Upper lobe of left lung (tissue), 6 donors: ENCODE results near the gene AFG1L. TPM values are rescaled to one million over a fixed set of nuclear protein-coding genes. Genes with fewer than 3 reads are reported as not detected.

Experiments used
- ATAC-seq, 2 donors: fragments of 200-7000 bp; cut with Tn5 transposase; one replicate each; pipeline ENCODE4 v1.9.1; 2022; ENCODE audit warnings: mild to moderate bottlenecking in 2 of 2, moderate library complexity in 2 of 2; ENCODE audit not compliant: low FRiP score in 2 of 2
- DNase-seq, 2 donors: peaks; one replicate each; pipeline ENCODE4 v3.0.0-alpha.2; 2019 to 2020
- H3K27ac ChIP-seq, 4 donors: fragments of 200-600 bp; sonication (generic); one replicate each; pipeline ENCODE4 v1.5.1; 2016 to 2019
- H3K27me3 ChIP-seq, 4 donors: fragments of 200-600 bp; sonication (generic); one replicate each; pipeline ENCODE4 v1.5.1; 2017 to 2019
- H3K36me3 ChIP-seq, 4 donors: fragments of 200-600 bp; sonication (generic); one replicate each; pipeline ENCODE4 v1.5.1; 2016 to 2019
- H3K4me1 ChIP-seq, 4 donors: fragments of 200-600 bp; sonication (generic); one replicate each; pipeline ENCODE4 v1.5.1; 2018 to 2019
- H3K4me3 ChIP-seq, 4 donors: fragments of 200-600 bp; sonication (generic); one replicate each; pipeline ENCODE4 v1.5.1; 2017 to 2019; ENCODE audit warnings: mild to moderate bottlenecking in 2 of 4, moderate library complexity in 1 of 4
- H3K9me3 ChIP-seq, 4 donors: fragments of 200-600 bp; sonication (generic); one replicate each; pipeline ENCODE4 v1.5.1; 2018 to 2019
- CTCF ChIP-seq, 6 experiments: fragments of 450-650 bp in 4 of 6; fragments of 200-600 bp in 2 of 6; sonication (generic) in 2 of 6; IDR thresholded peaks; one replicate each; pipeline ENCODE4 v1.5.1; 2016 to 2019; ENCODE audit warnings: antibody characterized with exemption in 6 of 6
- EP300 ChIP-seq, 4 donors: sonication (generic); formaldehyde crosslinking; IDR thresholded peaks; one replicate each; pipeline ENCODE4 v1.5.1; 2017; ENCODE audit warnings: antibody characterized with exemption in 4 of 4, control low read depth in 2 of 4
- POLR2A ChIP-seq, 4 donors: fragments of 450-650 bp; IDR thresholded peaks; one replicate each; pipeline ENCODE4 v1.5.1; 2016 to 2017; ENCODE audit warnings: antibody characterized with exemption in 4 of 4, mild to moderate bottlenecking in 2 of 4
- POLR2AphosphoS5 ChIP-seq, 2 donors: sonication (generic); formaldehyde crosslinking; IDR thresholded peaks; one replicate each; pipeline ENCODE4 v1.5.1; 2017; ENCODE audit warnings: antibody characterized with exemption in 2 of 2
- WGBS, 2 donors: methylation state at CpG; one replicate each; pipeline ENCODE4 v1.1.5; 2017 to 2018; 5-methylcytosine and 5-hydroxymethylcytosine counted together
- total RNA-seq, 6 donors: library from RNA; depleted of rRNA in 4 of 6; stranded (reverse); fragments of >200 nt in 4 of 6; gene quantifications; one replicate each; pipeline versions ENCODE4 v1.1.0 to v1.2.1, GENCODE V29; 2016 to 2021
- donor health status: DM: no; HTN: no; CAD: no; lungs with moderate emphysema.
- donor health status: DM: no; HTN: yes; CAD: no; lungs with severe emphysema.

AFG1L gene
- total RNA-seq, 6 donors from 2014 or later = 2.6 to 19.9 (median 7.0) TPM

GRCh38 chr6:108523697-108524096 lies 228.8 kb downstream of the AFG1L start:
- no peak overlapping the region for H3K27ac ChIP-seq
- ATAC-seq (no peak), DNase-seq (no peak)
- no peaks in the 10 kb centered on the region for H3K36me3 ChIP-seq
- H3K4me3 ChIP-seq = no peak overlapping the region
- H3K27me3 ChIP-seq = no peaks in the 10 kb centered on the region
- 81% methylated on average over 2 of the region's 2 CpGs for WGBS, 2 donors
- TF ChIP-seq CTCF (IDR thresholded peaks at IDR 0.05) (no peak), POLR2A (IDR thresholded peaks at IDR 0.05) (no peak), POLR2AphosphoS5 (IDR thresholded peaks at IDR 0.05) (no peak), EP300 (IDR thresholded peaks at IDR 0.05) (no peak)
- H3K9me3 ChIP-seq = no peaks in the 10 kb centered on the region
- no peaks in the 10 kb centered on the region for H3K4me1 ChIP-seq

- DNase-seq (no peak), ATAC-seq (no peak)
- Histone ChIP-seq H3K36me3 (no peaks in the 10 kb centered on the region), H3K4me1 (no peaks in the 10 kb centered on the region), H3K4me3 (no peak overlapping the region), H3K9me3 (no peaks in the 10 kb centered on the region), H3K27ac (no peak overlapping the region), H3K27me3 (no peaks in the 10 kb centered on the region)
- 79 to 82% methylated on average over 5 of the region's 5 CpGs for WGBS, 2 donors
- TF ChIP-seq POLR2AphosphoS5 (IDR thresholded peaks at IDR 0.05) = no peak
- no peak for TF ChIP-seq CTCF (IDR thresholded peaks at IDR 0.05)
- TF ChIP-seq POLR2A (IDR thresholded peaks at IDR 0.05) = no peak
- TF ChIP-seq EP300 (IDR thresholded peaks at IDR 0.05) = no peak
These were observed 229.8 kb downstream of the AFG1L start for GRCh38 chr6:108524528-108525248.

GRCh38 chr6:108526739-108527174 lies 231.9 kb downstream of the AFG1L start:
- TF ChIP-seq CTCF (IDR thresholded peaks at IDR 0.05) = peak; percentile 49 to 89 (median 68)
- TF ChIP-seq POLR2A (IDR thresholded peaks at IDR 0.05) = no peak
- ATAC-seq (peak; percentile 59 to 73), DNase-seq (no peak)
- no peaks in the 10 kb centered on the region for H3K36me3 ChIP-seq
- H3K9me3 ChIP-seq = no peaks in the 10 kb centered on the region
- no peaks in the 10 kb centered on the region for H3K27me3 ChIP-seq
- no peaks in the 10 kb centered on the region for H3K4me1 ChIP-seq
- no peak overlapping the region for H3K4me3 ChIP-seq
- H3K27ac ChIP-seq = no peak overlapping the region
- 6 to 56% methylated on average over 1 to 2 of the region's 7 CpGs for WGBS, 2 donors

GRCh38 chr6:108528878-108529277 lies 234.0 kb downstream of the AFG1L start:
- no peaks in the 10 kb centered on the region for H3K36me3 ChIP-seq
- 55 to 56% methylated on average over 3 of the region's 3 CpGs for WGBS, 2 donors
- no peaks in the 10 kb centered on the region for H3K27me3 ChIP-seq
- no peak overlapping the region for H3K4me3 ChIP-seq
- no peak for ATAC-seq
- no peak overlapping the region for H3K27ac ChIP-seq
- no peaks in the 10 kb centered on the region for H3K9me3 ChIP-seq
- no peaks in the 10 kb centered on the region for H3K4me1 ChIP-seq
- no peak for DNase-seq
- TF ChIP-seq CTCF (IDR thresholded peaks at IDR 0.05) (no peak), POLR2A (IDR thresholded peaks at IDR 0.05) (no peak), POLR2AphosphoS5 (IDR thresholded peaks at IDR 0.05) (no peak), EP300 (IDR thresholded peaks at IDR 0.05) (no peak)

- no peak overlapping the region for H3K4me3 ChIP-seq
- ATAC-seq = no peak
- H3K4me1 ChIP-seq = no peaks in the 10 kb centered on the region
- H3K9me3 ChIP-seq = no peaks in the 10 kb centered on the region
- WGBS, 2 donors = 79 to 86% methylated on average over 1 of the region's 1 CpG
- TF ChIP-seq POLR2A (IDR thresholded peaks at IDR 0.05) = no peak
- no peak for TF ChIP-seq EP300 (IDR thresholded peaks at IDR 0.05)
- TF ChIP-seq POLR2AphosphoS5 (IDR thresholded peaks at IDR 0.05) = no peak
- no peak for TF ChIP-seq CTCF (IDR thresholded peaks at IDR 0.05)
- H3K27ac ChIP-seq = no peak overlapping the region
- no peak for DNase-seq
- no peaks in the 10 kb centered on the region for H3K36me3 ChIP-seq
- H3K27me3 ChIP-seq = no peaks in the 10 kb centered on the region
These were observed 236.5 kb downstream of the AFG1L start for GRCh38 chr6:108531332-108531731.
